ENCODE measurements around the gene LIPC. TPM values are rescaled to one million over a fixed set of nuclear protein-coding genes. Genes with fewer than 3 reads are reported as not detected.

LIPC gene
- total RNA-seq, 1 donor from 2014 or later: 3.6 TPM

GRCh38 chr15:58513726-58514336, 82.0 kb downstream of the LIPC start:
- intact Hi-C loops (cut with micrococcal nuclease): loop anchor here (2.0 kb wide), 1 partner anchor 41 kb away; no protein-coding TSS in a partner anchor

GRCh38 chr15:58515807-58516206, 84.0 kb downstream of the LIPC start:
- intact Hi-C loops (cut with micrococcal nuclease): loop anchor here (2.0 to 5.0 kb wide), 2 partner anchors 43 to 59 kb away; no protein-coding TSS in a partner anchor

DNA sequence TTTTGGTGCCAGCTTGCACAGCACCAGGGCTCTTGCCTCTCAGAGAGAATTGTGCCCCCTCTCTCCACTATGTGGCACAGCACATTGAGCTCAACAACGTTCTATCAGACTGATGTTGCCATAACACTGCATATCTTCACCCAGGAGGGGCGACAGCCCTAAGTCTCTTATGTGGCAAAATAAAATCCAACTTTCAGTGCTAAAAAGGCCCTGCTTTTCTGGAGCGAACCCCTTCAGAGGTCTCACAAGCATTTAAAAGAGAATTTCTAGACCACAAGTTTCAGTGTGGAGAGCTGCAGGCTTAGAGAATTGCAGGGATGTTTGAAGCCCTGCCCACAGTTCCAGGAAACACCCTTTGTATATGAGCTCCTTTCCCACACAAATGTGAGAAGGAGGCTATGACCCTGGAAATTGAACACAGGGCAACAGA, 85.5 kb downstream of the LIPC start:
- intact Hi-C loops (cut with micrococcal nuclease): loop anchor here (1.0 to 5.0 kb wide), 2 partner anchors 28 to 60 kb away; no protein-coding TSS in a partner anchor

DNA sequence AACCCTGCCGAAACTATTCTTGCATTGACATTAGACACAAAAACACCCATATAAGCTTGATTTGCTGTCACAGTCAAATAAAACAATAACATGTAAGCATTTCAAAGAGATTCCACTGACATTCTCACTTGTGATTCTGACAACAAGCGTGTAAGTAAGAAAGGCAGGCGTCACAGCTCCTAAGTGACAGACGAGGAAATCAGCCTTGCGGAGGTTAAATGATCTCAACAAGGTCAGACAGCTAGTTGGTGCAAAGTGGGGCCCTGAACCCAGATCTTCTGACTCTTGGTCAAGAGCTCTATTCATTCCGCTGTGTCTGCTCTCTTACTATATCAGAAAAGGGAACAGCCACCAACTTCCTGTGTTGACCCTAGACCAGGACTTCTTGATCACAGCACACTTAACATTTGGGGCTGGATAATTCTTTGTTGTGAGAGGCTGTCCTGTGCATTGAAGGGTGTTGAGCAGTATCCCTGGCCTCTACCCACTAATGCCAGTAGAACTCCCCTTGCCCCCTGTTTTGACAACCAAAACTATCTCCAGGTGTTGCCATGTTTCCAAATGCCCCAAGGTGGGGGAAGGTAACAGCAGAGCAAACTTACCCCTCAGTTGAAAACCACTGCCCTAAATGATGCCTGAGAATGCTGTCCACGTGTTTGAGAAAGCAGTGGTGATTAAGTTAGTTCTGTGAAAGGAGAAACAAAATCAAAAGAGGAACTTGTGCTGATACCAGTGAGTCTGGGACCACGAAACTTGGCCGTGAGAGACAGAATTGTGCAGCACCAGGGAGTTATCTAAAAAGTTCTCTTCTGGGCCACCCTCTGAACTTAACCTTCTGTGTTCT, 86.1 kb downstream of the LIPC start:
- intact Hi-C loops (cut with micrococcal nuclease): loop anchor here (1.0 to 5.0 kb wide), 2 partner anchors 27 to 61 kb away; no protein-coding TSS in a partner anchor

- intact Hi-C loops (cut with micrococcal nuclease): loop anchor here (5.0 kb wide), 1 partner anchor 61 kb away; no protein-coding TSS in a partner anchor
Observed at GRCh38 chr15:58518626-58519025, 86.8 kb downstream of the LIPC start.

- intact Hi-C loops (cut with micrococcal nuclease): loop anchor here (5.0 kb wide), 1 partner anchor 62 kb away; no protein-coding TSS in a partner anchor
Observed at GRCh38 chr15:58519516-58519915, 87.7 kb downstream of the LIPC start.

GRCh38 chr15:58520464-58520863, 88.7 kb downstream of the LIPC start:
- intact Hi-C loops (cut with micrococcal nuclease): no loop called here

DNA sequence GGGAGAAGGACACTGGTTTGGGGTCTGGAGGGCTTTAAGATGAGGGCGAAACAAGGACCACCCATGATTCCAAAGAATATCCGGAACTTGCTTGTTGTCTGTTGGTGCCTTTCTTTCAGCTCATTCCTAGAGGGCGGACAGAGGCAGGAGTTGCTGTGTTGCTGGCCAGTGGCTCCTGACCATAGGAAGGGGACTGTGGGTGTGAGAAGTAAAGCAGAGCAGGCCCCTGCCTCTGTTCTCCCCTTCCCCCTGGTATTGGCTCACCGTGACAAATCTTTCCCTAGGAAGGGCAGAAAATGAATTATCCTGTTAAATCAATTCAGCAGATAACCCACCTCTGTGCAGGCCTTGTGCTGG, 89.1 kb downstream of the LIPC start:
- intact Hi-C loops (cut with micrococcal nuclease): no loop called here

GRCh38 chr15:58521293-58521991, 89.7 kb downstream of the LIPC start:
- intact Hi-C loops (cut with micrococcal nuclease): no loop called here

DNA sequence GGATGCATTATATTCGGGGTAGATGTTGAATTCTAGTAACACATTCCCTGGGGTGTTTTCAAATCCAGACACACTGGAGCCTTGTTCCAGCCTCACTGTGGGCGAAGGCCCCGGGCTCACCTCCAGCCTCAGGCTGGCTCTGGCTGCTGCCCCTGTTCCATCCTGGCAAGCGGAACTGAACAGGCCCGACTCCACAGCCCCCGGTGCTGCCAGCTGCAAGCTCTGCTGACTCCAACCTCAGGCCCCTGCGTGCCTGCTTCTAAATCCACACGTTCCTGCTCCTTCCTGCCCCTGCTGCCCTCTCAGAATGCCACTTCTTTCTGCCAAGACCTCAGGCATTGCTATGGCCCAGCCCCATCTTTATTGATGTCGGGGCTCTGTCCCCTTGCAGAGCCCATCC, 90.6 kb downstream of the LIPC start:
- intact Hi-C loops (cut with micrococcal nuclease): no loop called here

- intact Hi-C loops (cut with micrococcal nuclease): no loop called here
Observed at GRCh38 chr15:58522865-58523264, 91.1 kb downstream of the LIPC start.

GRCh38 chr15:58523634-58524033, 91.8 kb downstream of the LIPC start:
- intact Hi-C loops (cut with micrococcal nuclease): no loop called here

GRCh38 chr15:58524247-58524646, 92.5 kb downstream of the LIPC start:
- intact Hi-C loops (cut with micrococcal nuclease): no loop called here

GRCh38 chr15:58525991-58526421, 94.2 kb downstream of the LIPC start:
- intact Hi-C loops (cut with micrococcal nuclease): no loop called here

DNA sequence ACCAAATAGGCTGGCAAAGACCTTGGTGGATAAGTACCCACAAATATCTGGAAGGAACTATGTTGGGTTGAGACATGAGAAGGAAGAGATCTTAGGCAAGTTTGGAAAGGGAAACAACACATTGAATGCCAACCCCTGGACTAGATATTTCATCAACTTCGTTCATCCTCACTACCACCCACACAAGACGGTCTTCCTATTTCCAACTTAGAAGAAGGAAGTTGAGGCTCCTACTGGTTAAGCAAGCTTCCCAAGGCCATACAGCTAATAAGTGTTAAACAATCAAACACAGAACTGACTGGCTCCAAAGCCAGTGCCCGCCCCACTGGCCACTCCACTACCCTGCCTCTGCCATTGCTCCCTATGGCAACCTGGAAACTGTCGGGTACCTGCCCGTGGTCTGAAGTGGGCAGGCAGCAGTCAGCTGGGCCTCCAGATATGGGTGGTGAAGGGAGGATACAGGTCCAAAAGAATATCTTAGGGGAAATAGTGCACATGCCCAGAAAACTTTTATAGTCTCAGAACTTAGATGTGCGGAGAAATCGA, 94.9 kb downstream of the LIPC start:
- intact Hi-C loops (cut with micrococcal nuclease): no loop called here

DNA sequence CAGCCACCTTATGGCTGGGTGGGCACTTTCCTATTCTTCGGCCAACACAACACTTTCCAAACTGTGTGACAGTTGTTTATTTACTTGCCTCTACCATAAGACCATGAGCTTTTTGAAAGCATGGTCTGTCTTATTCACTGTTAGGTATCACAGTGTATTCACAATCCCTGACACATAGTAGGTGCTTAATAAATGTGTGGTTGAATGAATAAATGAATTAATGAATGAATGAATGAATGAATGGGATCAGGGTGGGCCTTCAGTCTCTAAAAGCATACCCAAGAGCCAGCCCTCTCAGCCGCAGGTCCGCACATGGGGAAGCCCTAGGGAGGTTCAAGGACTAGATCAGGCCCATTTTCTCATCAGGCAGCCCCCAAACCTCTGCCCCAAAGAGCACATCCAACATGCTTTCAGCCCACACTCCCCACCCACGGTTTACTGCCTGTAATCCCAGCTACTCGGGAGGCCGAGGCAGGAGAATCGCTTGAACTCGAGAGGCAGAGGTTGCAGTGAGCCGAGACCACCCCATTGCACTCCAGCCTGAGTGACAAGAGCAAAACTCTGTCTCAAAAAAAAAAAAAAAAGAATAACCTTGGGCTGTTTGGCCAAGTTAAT, 95.9 kb downstream of the LIPC start:
- intact Hi-C loops (cut with micrococcal nuclease): no loop called here

- intact Hi-C loops (cut with micrococcal nuclease): no loop called here
Observed at GRCh38 chr15:58528188-58528870, 96.5 kb downstream of the LIPC start.

- intact Hi-C loops (cut with micrococcal nuclease): no loop called here
Observed at GRCh38 chr15:58529041-58529440, 97.2 kb downstream of the LIPC start.

GRCh38 chr15:58530056-58530590, 98.3 kb downstream of the LIPC start:
- intact Hi-C loops (cut with micrococcal nuclease): no loop called here

DNA sequence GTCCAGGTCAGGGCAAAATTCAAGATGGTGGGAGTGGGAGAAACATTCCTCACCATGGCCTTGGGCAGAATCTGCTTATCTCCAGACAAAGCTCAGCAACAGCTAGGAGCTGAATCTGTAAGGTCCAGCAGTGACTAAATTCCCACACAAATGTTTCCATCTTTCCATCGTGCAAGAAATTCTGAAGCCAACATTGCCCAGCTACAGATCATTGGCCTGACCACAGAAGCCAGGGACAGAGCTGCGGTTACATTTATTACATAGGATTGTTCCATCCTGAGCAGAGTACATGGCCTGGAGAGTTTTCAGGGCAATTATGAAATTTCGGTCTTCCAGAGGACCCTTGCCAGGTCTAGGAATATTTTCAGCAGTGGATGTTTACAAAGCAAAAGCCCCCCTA, 100.3 kb downstream of the LIPC start:
- intact Hi-C loops (cut with micrococcal nuclease): no loop called here

Data from T-helper 2 cell treated with Interferon-gamma antibody and Interleukin-4, amounts not matched to agents 100 ng/mL and 5 ng/mL, for 36 hours (primary cell).